ENCODE data around the gene ATF3.

GRCh38 chr1:212561501-212561931, 47.0 kb upstream of the ATF3 start:
- no peak for TF ChIP-seq CTCF (conservative IDR thresholded peaks at IDR 0.05 in 1 of 2, IDR thresholded peaks at IDR 0.05 in 1 of 2; ENCODE audit: extremely low read depth in 1 of 2, insufficient read depth in 1 of 2, low read depth in 1 of 2, low read length in 2 of 2)
- TF ChIP-seq EZH2 (IDR thresholded peaks at IDR 0.05; ENCODE audit: borderline replicate concordance, low read length): no peak
